Caco-2 (cell line): ENCODE results near the gene CILP. TPM values are rescaled to one million over a fixed set of nuclear protein-coding genes. Genes with fewer than 3 reads are reported as not detected.

Source experiments
- BruUV-seq: library from RNA; stranded (reverse); fragments of 400-500 nt; replicated peaks from 2 replicates; lab custom pipeline; 2021; lab: Mats Ljungman, UMichigan
- CTCF ChIA-PET: fragments of 300-600 bp; sonication (Branson Sonifier 250); formaldehyde crosslinking; loops from one replicate; lab custom pipeline; 2022; ENCODE audit warnings: antibody characterized with exemption; lab: Charles Lee
- POLR2A ChIA-PET: fragments of 300-600 bp; sonication (Branson Sonifier 250); formaldehyde crosslinking; loops from one replicate; lab custom pipeline; 2022; ENCODE audit warnings: antibody characterized with exemption; lab: Charles Lee
- DNase-seq, 2 experiments: peaks; one replicate each; pipeline versions ENCODE4 v3.0.0 to v3.0.0-alpha.2; 2020 to 2022
- H3K27me3 ChIP-seq: replicated peaks from 2 replicates; pipeline ENCODE4 v1.6.0; 2011; ENCODE audit warnings: low read length; ENCODE audit not compliant: control insufficient read depth, insufficient read depth
- H3K36me3 ChIP-seq: 2 replicates; pipeline ENCODE4 v1.5.1; 2011; ENCODE audit warnings: low read length; ENCODE audit not compliant: control insufficient read depth, insufficient read depth
- H3K4me1 ChIP-seq: fragments of 250-450 bp; sonication (Bioruptor Pico); 2 replicates; pipeline ENCODE4 v1.5.1; 2020; ENCODE audit warnings: mild to moderate bottlenecking
- H3K4me3 ChIP-seq: 2 replicates; pipeline ENCODE4 v1.5.1; 2011; ENCODE audit warnings: low read depth, mild to moderate bottlenecking, control low read depth, low read length
- H3K9me3 ChIP-seq: fragments of 250-450 bp; sonication (Bioruptor Pico); 2 replicates; pipeline ENCODE4 v1.5.1; 2020; ENCODE audit warnings: mild to moderate bottlenecking, moderate library complexity
- H3K27ac Mint-ChIP-seq: one replicate; pipeline ENCODE4 v1.8.0; 2022; ENCODE audit warnings: mixed read lengths; ENCODE audit not compliant: unreplicated experiment
- H3K27me3 Mint-ChIP-seq: one replicate; pipeline ENCODE4 v1.8.0; 2022; ENCODE audit warnings: mixed read lengths; ENCODE audit not compliant: insufficient read depth, unreplicated experiment
- H3K36me3 Mint-ChIP-seq: one replicate; pipeline ENCODE4 v1.8.0; 2022; ENCODE audit warnings: mild to moderate bottlenecking, mixed read lengths; ENCODE audit not compliant: insufficient read depth, unreplicated experiment
- H3K4me1 Mint-ChIP-seq: one replicate; pipeline ENCODE4 v1.8.0; 2022; ENCODE audit warnings: low read depth, mixed read lengths; ENCODE audit not compliant: unreplicated experiment
- H3K4me3 Mint-ChIP-seq: one replicate; pipeline ENCODE4 v1.8.0; 2022; ENCODE audit warnings: mild to moderate bottlenecking, moderate library complexity, mixed read lengths; ENCODE audit not compliant: unreplicated experiment
- H3K9me3 Mint-ChIP-seq: one replicate; pipeline ENCODE4 v1.8.0; 2022; ENCODE audit warnings: mixed read lengths; ENCODE audit not compliant: unreplicated experiment
- intact Hi-C: fragments of 100-400 bp; cut with micrococcal nuclease; formaldehyde crosslinking; loops from one replicate; pipeline ENCODE4 v1.10.0; 2022; ENCODE audit not compliant: unreplicated experiment
- total RNA-seq: library from RNA; stranded (reverse); gene quantifications from 2 replicates; pipeline ENCODE4 v1.2.3, GENCODE V29; 2022
- TF ChIP-seq, protein P1 (sequence below), 2 experiments: fragments of 200-600 bp in 1 of 2; IDR thresholded peaks; 1 replicate in 1 of 2; 2 replicates in 1 of 2; pipeline versions ENCODE4 v1.5.1 to v1.8.0; 2011 to 2022; ENCODE audit warnings: antibody characterized with exemption in 1 of 2, control low read depth in 1 of 2, inconsistent platforms in 1 of 2, low read depth in 1 of 2, low read length in 1 of 2, mild to moderate bottlenecking in 1 of 2, moderate library complexity in 1 of 2; ENCODE audit not compliant: insufficient read depth in 1 of 2, severe bottlenecking in 1 of 2, unreplicated experiment in 1 of 2

CILP gene
- total RNA-seq, 1 experiment from 2014 or later, result not detected

DNA sequence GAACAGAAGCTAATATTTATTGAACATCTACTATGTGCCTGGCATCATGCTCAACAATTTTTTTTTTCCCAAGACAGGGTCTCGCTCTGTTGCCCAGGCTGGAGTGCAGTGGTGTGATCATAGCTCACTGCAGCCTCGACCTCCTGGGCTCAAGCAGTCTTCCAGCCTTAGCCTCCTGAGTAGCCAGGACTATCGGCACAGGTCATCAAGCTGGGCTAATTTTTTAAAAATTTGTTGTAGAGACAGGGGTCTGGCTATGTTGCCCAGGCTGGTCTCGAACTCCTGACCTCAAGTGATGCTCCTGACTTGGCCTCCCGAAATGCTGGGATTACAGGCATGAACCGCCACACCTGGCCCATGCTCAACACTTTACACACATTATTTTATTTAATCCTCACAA is 35.7 kb upstream of the CILP start:
- Histone ChIP-seq H3K4me1 (peaks cover 7% of the 10 kb centered on the region; the same call in 1 of the 2 replicates), H3K9me3 (no peaks in the 10 kb centered on the region), H3K27me3 (no peaks in the 10 kb centered on the region), H3K36me3 (no peaks in the 10 kb centered on the region), H3K4me3 (no peak overlapping the region)
- POLR2A ChIA-PET, result no interaction called here
- Mint-ChIP-seq H3K4me1 (no peaks in the 10 kb centered on the region), H3K27ac (no peak overlapping the region), H3K9me3 (no peaks in the 10 kb centered on the region), H3K4me3 (no peak overlapping the region), H3K36me3 (peaks cover 7% of the 10 kb centered on the region), H3K27me3 (no peaks in the 10 kb centered on the region)
- TF ChIP-seq, protein P1, sequence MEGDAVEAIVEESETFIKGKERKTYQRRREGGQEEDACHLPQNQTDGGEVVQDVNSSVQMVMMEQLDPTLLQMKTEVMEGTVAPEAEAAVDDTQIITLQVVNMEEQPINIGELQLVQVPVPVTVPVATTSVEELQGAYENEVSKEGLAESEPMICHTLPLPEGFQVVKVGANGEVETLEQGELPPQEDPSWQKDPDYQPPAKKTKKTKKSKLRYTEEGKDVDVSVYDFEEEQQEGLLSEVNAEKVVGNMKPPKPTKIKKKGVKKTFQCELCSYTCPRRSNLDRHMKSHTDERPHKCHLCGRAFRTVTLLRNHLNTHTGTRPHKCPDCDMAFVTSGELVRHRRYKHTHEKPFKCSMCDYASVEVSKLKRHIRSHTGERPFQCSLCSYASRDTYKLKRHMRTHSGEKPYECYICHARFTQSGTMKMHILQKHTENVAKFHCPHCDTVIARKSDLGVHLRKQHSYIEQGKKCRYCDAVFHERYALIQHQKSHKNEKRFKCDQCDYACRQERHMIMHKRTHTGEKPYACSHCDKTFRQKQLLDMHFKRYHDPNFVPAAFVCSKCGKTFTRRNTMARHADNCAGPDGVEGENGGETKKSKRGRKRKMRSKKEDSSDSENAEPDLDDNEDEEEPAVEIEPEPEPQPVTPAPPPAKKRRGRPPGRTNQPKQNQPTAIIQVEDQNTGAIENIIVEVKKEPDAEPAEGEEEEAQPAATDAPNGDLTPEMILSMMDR (IDR thresholded peaks at IDR 0.05; ENCODE audit: insufficient read depth in 1 of 2, low read depth in 1 of 2, low read length in 1 of 2, severe bottlenecking in 1 of 2, unreplicated experiment in 1 of 2), result no peak
- no TSS peak for BruUV-seq
- intact Hi-C loops, result no loop called here
- DNase-seq, result no peak
- CTCF ChIA-PET, result no interaction called here

DNA sequence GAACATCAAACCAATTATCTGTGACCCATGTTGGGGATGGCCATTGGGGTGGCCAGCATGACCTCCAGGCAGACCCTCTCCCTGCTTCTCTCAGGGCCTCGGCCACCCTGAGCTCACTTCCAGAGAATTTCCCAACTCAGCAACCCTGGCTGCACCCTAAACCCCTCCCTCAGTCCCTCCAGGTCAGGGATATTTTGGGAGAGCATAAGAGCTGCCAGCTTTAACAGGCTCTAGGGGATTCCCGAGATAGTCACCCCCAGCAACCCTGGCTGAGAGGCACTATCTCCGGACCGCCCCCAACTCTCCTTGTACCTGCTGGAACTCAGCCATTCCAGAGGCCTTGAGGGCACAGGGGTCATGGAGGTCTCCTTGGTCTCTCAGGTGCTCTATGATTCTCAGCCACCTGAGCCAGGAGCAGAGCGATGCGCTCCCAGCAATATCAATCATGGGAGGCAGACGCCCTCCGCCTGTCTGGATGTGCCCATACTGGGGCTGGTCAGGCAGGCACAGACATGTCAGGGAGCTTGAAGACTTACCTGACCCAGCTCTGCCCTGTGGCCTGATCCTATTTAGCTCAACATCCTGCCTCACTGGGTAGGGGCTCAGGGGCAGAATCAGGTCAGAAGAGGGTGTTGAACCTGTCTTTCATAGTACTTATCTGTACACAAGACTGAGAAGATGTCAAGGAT is 34.9 kb upstream of the CILP start:
- intact Hi-C loops, result no loop called here
- H3K4me3 ChIP-seq, result no peak overlapping the region
- no peak overlapping the region for H3K27ac Mint-ChIP-seq
- DNase-seq, result no peak
- TF ChIP-seq, protein P1 (IDR thresholded peaks at IDR 0.05; ENCODE audit: insufficient read depth in 1 of 2, low read depth in 1 of 2, low read length in 1 of 2, severe bottlenecking in 1 of 2, unreplicated experiment in 1 of 2), result no peak
- H3K27me3 ChIP-seq, result no peaks in the 10 kb centered on the region
- peaks cover 7% of the 10 kb centered on the region for H3K36me3 Mint-ChIP-seq
- H3K4me3 Mint-ChIP-seq, result no peak overlapping the region
- POLR2A ChIA-PET, result interaction anchor here (0.6 kb wide), 1 partner anchor 10 kb away, joined by 4 read pairs; no protein-coding TSS in a partner anchor
- H3K9me3 Mint-ChIP-seq, result no peaks in the 10 kb centered on the region
- BruUV-seq, result no TSS peak
- no peaks in the 10 kb centered on the region for H3K9me3 ChIP-seq
- no peaks in the 10 kb centered on the region for H3K36me3 ChIP-seq
- CTCF ChIA-PET, result interaction anchor here (0.9 kb wide), 1 partner anchor 25 kb away, joined by 5 read pairs; no protein-coding TSS in a partner anchor
- H3K27me3 Mint-ChIP-seq, result no peaks in the 10 kb centered on the region
- H3K4me1 Mint-ChIP-seq, result no peaks in the 10 kb centered on the region
- peaks cover 4% of the 10 kb centered on the region; the same call in 1 of the 2 replicates for H3K4me1 ChIP-seq

- DNase-seq, result no peak
- Histone ChIP-seq H3K4me3 (no peak overlapping the region), H3K4me1 (no peaks in the 10 kb centered on the region), H3K27me3 (no peaks in the 10 kb centered on the region), H3K36me3 (no peaks in the 10 kb centered on the region), H3K9me3 (no peaks in the 10 kb centered on the region)
- TF ChIP-seq, protein P1 (IDR thresholded peaks at IDR 0.05; ENCODE audit: insufficient read depth in 1 of 2, low read depth in 1 of 2, low read length in 1 of 2, severe bottlenecking in 1 of 2, unreplicated experiment in 1 of 2), result no peak
- no peak overlapping the region for H3K4me3 Mint-ChIP-seq
- H3K9me3 Mint-ChIP-seq, result no peaks in the 10 kb centered on the region
- intact Hi-C loops, result no loop called here
- ChIA-PET POLR2A (interaction anchor here (0.6 kb wide), 1 partner anchor 11 kb away, joined by 4 read pairs; no protein-coding TSS in a partner anchor), CTCF (interaction anchor here (0.9 kb wide), 1 partner anchor 26 kb away, joined by 5 read pairs; no protein-coding TSS in a partner anchor)
- no peaks in the 10 kb centered on the region for H3K27me3 Mint-ChIP-seq
- peaks cover under 1% of the 10 kb centered on the region for H3K36me3 Mint-ChIP-seq
- H3K4me1 Mint-ChIP-seq, result no peaks in the 10 kb centered on the region
- no peak overlapping the region for H3K27ac Mint-ChIP-seq
- no TSS peak for BruUV-seq
These were observed 34.0 kb upstream of the CILP start for GRCh38 chr15:65245096-65245856.
